ENCODE results near the gene CD151.
A peak's percentile ranks its signal among the peaks of the same experiment; 100 is the strongest.

CD151 gene

GRCh38 chr11:793556-793955 lies 39.2 kb upstream of the CD151 start:
- no peak for TF ChIP-seq CTCF (IDR thresholded peaks at IDR 0.05; ENCODE audit: insufficient read depth, low read depth, low read length, missing control alignments)
- DNase-seq (ENCODE audit: low read depth), result no peak

DNA sequence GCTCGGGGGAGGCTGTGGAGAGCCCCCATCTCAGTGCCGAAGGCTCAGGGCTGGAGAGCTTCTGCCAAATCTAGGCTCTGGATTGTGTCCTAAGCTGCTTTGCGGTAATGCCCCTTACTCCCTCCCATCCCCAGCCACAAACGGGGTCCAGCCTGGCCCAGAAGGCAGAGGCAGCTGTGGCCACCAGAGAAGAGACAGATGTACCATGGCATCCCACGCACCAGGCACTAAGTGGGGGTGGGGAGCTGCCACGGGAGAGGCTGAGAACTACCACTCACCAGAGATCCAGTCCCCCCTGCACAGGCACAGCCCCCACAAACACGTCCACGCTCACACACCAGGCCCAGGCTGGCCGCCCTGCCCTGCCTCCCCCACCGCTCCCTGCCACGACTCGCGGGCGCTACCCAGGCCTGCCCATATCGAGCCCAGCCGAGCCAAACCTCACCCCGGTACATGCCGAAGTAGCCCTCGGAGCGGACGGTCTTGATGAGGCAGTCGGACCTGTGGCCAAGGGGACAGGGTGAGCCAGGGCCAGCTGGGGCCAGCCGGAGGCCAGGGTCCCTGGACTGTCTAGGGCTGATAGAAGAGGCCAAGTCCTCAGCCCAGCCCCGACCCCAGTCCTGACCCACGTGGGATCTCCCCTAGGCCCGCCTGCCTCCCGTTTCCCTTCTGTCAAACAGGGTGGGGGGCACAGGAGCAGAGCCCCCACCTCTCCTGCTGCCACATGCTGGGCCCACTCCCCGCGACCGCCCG lies 38.6 kb upstream of the CD151 start:
- DNase-seq (ENCODE audit: low read depth), result no peak
- TF ChIP-seq CTCF (IDR thresholded peaks at IDR 0.05; ENCODE audit: insufficient read depth, low read depth, low read length, missing control alignments), result no peak
- no peak overlapping the region for H3K4me3 ChIP-seq (ENCODE audit: low read depth, low read length)

More at GRCh38 chr11:793556-793955, 39.2 kb upstream of the CD151 start:
- no peak overlapping the region for H3K4me3 ChIP-seq (ENCODE audit: low read depth, low read length)

- peak overlapping the region; percentile 92 for H3K4me3 ChIP-seq (ENCODE audit: low read depth, low read length)
- peak; percentile 41 for DNase-seq (ENCODE audit: low read depth)
- no peak for TF ChIP-seq CTCF (IDR thresholded peaks at IDR 0.05; ENCODE audit: insufficient read depth, low read depth, low read length, missing control alignments)
These were observed 37.8 kb upstream of the CD151 start for GRCh38 chr11:794766-795633.

DNA sequence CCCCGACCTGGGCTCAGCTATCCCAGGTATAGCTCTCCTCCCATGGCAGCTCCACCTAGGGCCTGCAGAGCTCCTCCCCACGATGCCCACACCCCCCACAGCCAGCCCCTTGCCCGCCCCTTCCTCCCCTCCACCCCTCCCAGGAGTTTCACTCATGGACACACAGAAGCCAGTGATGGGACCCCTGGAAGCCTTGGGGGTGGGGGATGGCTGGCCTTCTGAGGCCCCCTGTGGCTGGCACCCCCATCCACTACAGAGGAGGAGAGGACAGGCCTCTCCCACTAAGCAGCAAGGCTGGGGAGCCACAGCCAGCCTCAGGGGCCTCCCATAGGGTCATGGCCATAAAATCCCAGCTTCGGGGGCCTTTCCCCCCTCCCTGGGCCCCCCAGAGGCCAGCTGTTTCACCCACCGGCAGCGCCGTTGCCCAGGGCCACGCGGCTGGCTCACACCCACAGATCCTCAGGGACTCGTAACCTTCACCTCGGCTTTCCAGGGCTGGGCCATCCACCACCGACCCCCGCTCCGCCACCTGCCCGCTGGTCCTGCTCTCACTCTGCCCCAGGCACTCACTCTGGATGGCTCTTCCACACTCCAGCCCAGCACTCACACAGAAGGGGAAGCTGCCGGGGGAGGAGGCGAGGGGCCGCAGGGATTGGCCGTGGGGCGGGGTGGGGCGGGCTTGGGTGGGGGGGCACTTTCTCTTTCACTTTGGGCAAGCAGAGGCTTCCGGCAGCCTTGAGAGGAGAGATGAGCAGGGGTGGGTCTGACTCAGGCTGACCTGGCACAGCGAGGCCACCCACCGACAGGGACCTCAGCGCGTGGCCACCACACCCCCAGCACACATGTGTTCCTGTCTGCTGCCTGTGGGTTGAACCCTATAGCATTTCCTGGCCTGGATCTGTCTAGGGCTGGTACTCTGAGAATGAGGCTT lies 36.9 kb upstream of the CD151 start:
- H3K4me3 ChIP-seq (ENCODE audit: low read depth, low read length), result peak overlapping the region; percentile 92
- DNase-seq (ENCODE audit: low read depth), result peak; percentile 86
- TF ChIP-seq CTCF (IDR thresholded peaks at IDR 0.05; ENCODE audit: insufficient read depth, low read depth, low read length, missing control alignments), result no peak

- DNase-seq (ENCODE audit: low read depth), result no peak
- peak overlapping the region; percentile 92 for H3K4me3 ChIP-seq (ENCODE audit: low read depth, low read length)
- no peak for TF ChIP-seq CTCF (IDR thresholded peaks at IDR 0.05; ENCODE audit: insufficient read depth, low read depth, low read length, missing control alignments)
These were observed 36.0 kb upstream of the CD151 start for GRCh38 chr11:796565-797295.

All from GM12865 (cell line).